Activated CD4-positive, alpha-beta T cell treated with anti-CD3 and anti-CD28 coated beads for 36 hours (primary cell): ENCODE measurements around the gene TSPEAR. TPM values are rescaled to one million over a fixed set of nuclear protein-coding genes. Genes with fewer than 3 reads are reported as not detected.

Source experiments
- ATAC-seq: fragments of 200-7000 bp; cut with Tn5 transposase; one replicate; pipeline ENCODE4 v1.10.0; 2021; ENCODE audit warnings: mild to moderate bottlenecking, moderate library complexity
- CTCF ChIA-PET: fragments of 350-600 bp; sonication (Branson Sonifier 250); formaldehyde crosslinking; loops from one replicate; lab custom pipeline; 2021; ENCODE audit warnings: antibody characterized with exemption; lab: Charles Lee
- POLR2A ChIA-PET: fragments of 350-600 bp; sonication (Branson Sonifier 250); formaldehyde crosslinking; loops from one replicate; lab custom pipeline; 2021; ENCODE audit warnings: antibody characterized with exemption, inconsistent platforms; lab: Charles Lee
- DNase-seq: peaks from one replicate; pipeline ENCODE4 v3.0.0-alpha.2; 2020
- H3K27ac Mint-ChIP-seq: one replicate; pipeline ENCODE4 v1.8.0; 2021; ENCODE audit warnings: mixed read lengths
- H3K27me3 Mint-ChIP-seq: one replicate; pipeline ENCODE4 v1.8.0; 2021; ENCODE audit warnings: mixed read lengths
- H3K36me3 Mint-ChIP-seq: one replicate; pipeline ENCODE4 v1.8.0; 2021; ENCODE audit warnings: low read depth, mixed read lengths
- H3K4me1 Mint-ChIP-seq: one replicate; pipeline ENCODE4 v1.8.0; 2021; ENCODE audit warnings: mixed read lengths
- H3K4me3 Mint-ChIP-seq: one replicate; pipeline ENCODE4 v1.8.0; 2021; ENCODE audit warnings: mild to moderate bottlenecking, moderate library complexity, mixed read lengths
- H3K9me3 Mint-ChIP-seq: one replicate; pipeline ENCODE4 v1.8.0; 2021; ENCODE audit warnings: low read depth, mixed read lengths
- intact Hi-C, 2 experiments: fragments of 100-400 bp; cut with DNase I in 1 of 2; cut with micrococcal nuclease in 1 of 2; formaldehyde crosslinking; loops; one replicate each; pipeline versions ENCODE4 v1.14.2 to v1.15.1; 2022 to 2024; cut with DNase I, micrococcal nuclease
- total RNA-seq, 2 experiments: library from RNA; stranded (reverse); gene quantifications; one replicate each; pipeline ENCODE4 v1.2.3, GENCODE V29; 2021

Gene TSPEAR
- total RNA-seq, 2 experiments from 2014 or later, result not detected

DNA sequence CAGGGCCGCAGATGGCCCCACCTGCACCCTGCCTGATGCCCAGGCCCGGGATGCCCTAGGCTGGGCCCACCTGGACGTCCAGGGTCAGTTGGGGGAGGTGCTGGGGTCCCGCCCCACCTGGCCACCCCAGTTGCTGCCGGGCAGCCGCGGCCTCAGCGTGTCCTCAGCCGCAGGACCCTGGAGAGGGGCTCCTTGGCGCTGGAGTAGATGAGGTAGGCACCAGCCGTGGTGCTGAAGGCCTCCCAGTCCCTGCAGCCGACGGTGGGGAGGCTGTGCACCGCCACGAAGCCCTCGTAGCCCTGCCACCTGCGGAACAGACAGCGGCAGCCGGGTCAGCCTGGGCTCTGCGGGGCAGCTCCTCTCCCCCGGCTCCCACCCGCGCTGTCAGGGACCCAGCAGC is 211.7 kb downstream of the TSPEAR start:
- intact Hi-C loops, result loop anchor here in 1 of 2 experiments (10.0 kb wide), 1 partner anchor 75 kb away; no protein-coding TSS in a partner anchor
- Mint-ChIP-seq H3K4me1 (no peaks in the 10 kb centered on the region), H3K27ac (no peak overlapping the region), H3K4me3 (no peak overlapping the region), H3K9me3 (no peaks in the 10 kb centered on the region), H3K27me3 (no peaks in the 10 kb centered on the region), H3K36me3 (no peaks in the 10 kb centered on the region)
- ChIA-PET POLR2A (no interaction called here), CTCF (no interaction called here)
- DNase-seq (no peak), ATAC-seq (no peak)

DNA sequence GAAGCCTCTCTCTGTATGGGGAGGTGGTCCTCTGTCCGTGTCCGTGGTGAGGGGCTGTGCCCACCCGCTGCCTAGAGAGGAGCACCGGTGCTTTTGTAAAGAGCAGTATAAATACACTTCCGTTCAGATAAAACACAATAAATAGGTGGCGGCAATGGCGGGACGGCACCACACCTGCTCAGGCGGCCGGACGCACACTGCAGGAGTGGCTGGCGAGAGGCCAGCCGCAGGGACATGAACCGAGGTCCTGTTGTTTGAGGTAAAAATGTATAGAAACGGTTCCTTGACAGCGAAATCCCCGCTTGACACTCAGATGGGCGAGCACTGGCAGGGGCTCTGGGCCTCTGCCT is 212.2 kb downstream of the TSPEAR start:
- intact Hi-C loops, result loop anchor here in 1 of 2 experiments (10.0 kb wide), 1 partner anchor 74 kb away; no protein-coding TSS in a partner anchor
- Mint-ChIP-seq H3K36me3 (no peaks in the 10 kb centered on the region), H3K4me1 (no peaks in the 10 kb centered on the region), H3K4me3 (no peak overlapping the region), H3K27ac (no peak overlapping the region), H3K27me3 (no peaks in the 10 kb centered on the region), H3K9me3 (no peaks in the 10 kb centered on the region)
- DNase-seq, result no peak
- POLR2A ChIA-PET, result no interaction called here
- no peak for ATAC-seq
- CTCF ChIA-PET, result interaction anchor here (0.6 kb wide), 1 partner anchor 154 kb away, joined by 3 read pairs; no protein-coding TSS in a partner anchor

- ATAC-seq, result no peak
- H3K4me3 Mint-ChIP-seq, result no peak overlapping the region
- intact Hi-C loops, result loop anchor here in 1 of 2 experiments (10.0 kb wide), 1 partner anchor 74 kb away; no protein-coding TSS in a partner anchor
- no peaks in the 10 kb centered on the region for H3K9me3 Mint-ChIP-seq
- no peaks in the 10 kb centered on the region for H3K4me1 Mint-ChIP-seq
- DNase-seq, result no peak
- CTCF ChIA-PET, result interaction anchor here (0.6 kb wide), 1 partner anchor 154 kb away, joined by 3 read pairs; no protein-coding TSS in a partner anchor
- H3K27ac Mint-ChIP-seq, result no peak overlapping the region
- no peaks in the 10 kb centered on the region for H3K36me3 Mint-ChIP-seq
- no peaks in the 10 kb centered on the region for H3K27me3 Mint-ChIP-seq
- POLR2A ChIA-PET, result no interaction called here
Observed at GRCh38 chr21:44498280-44499210, 212.8 kb downstream of the TSPEAR start.

DNA sequence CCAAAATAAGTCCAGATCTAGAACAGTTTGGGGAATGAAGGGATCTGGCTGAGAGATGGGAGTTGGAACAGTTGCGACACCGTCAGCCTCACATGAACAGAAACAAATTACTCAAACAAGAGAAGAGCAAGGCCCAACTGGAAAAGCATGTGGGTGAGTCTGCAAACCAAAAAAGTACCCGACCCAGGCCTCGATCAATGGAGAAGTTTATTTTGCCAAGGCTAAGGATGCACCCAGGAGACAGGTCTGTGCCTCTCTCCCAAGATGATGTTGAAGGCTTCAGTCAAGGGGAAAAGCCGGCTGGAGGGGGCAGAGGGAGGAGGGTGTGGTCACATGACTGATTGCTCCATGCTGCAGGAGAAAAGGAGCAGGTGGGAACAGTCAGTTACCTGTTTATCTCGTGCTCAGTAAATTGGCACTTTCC is 213.7 kb downstream of the TSPEAR start:
- ChIA-PET CTCF (no interaction called here), POLR2A (no interaction called here)

DNA sequence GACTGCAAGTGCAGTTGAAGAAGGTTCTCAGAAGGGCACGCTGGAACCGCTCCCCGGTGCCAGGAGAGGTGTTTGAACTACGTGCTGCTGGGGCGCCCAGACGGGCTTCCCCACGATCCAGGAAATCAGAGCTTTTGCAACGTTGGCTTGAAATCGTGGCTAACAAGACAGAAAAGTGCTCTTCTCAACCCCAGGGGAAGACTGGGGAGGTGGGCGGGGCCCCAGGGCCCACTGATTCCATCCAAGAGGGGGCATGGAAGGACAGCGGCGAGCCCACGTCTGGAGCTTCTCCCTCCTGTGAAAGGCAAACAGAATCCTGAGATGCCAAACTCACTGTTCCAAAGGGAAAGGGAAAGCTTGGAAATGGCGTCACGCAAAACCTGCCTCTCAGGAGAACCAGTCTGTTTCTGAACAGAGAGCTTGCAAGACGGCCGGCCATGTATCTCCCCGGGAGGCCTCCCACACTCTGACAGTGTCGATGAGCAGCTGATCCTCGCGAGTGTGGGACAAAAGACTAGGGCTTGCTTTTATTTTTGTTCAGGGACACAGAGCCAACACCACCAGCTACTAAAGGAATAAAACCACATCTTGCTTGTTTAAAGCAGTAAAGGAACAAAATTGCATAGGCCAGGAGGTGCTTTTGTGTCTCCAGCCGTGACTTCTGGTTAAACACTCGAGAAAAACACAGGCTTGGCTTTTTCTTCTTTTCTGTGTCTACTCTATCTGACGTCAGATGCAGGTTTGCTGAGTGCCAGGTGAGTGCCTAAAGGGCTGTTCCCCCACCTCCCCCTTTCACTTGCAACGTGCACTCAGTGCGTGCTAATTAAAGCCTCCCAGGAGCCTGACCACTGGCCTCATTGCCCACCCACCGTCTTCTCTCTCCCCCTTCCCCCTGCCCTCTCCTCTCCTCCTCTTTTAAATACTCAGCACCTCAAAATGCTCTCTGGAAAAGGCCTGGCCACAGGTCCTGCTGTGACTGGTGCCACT is 214.5 kb downstream of the TSPEAR start:
- H3K27me3 Mint-ChIP-seq, result peaks cover 4% of the 10 kb centered on the region
- DNase-seq (no peak), ATAC-seq (no peak)
- H3K9me3 Mint-ChIP-seq, result peaks cover 14% of the 10 kb centered on the region
- H3K27ac Mint-ChIP-seq, result no peak overlapping the region
- intact Hi-C loops, result loop anchor here in 1 of 2 experiments (10.0 kb wide), 1 partner anchor 72 kb away; no protein-coding TSS in a partner anchor
- POLR2A ChIA-PET, result no interaction called here
- no peak overlapping the region for H3K4me3 Mint-ChIP-seq
- CTCF ChIA-PET, result interaction anchor here (1.1 to 1.5 kb wide), 2 partner anchors 9 to 383 kb away, joined by 3 to 4 read pairs; no protein-coding TSS in a partner anchor
- H3K36me3 Mint-ChIP-seq, result no peaks in the 10 kb centered on the region
- no peaks in the 10 kb centered on the region for H3K4me1 Mint-ChIP-seq

More for the DNA sequence above, 213.7 kb downstream of the TSPEAR start:
- no peaks in the 10 kb centered on the region for H3K36me3 Mint-ChIP-seq
- H3K4me3 Mint-ChIP-seq, result no peak overlapping the region
- ATAC-seq (no peak), DNase-seq (no peak)
- no peak overlapping the region for H3K27ac Mint-ChIP-seq
- H3K4me1 Mint-ChIP-seq, result no peaks in the 10 kb centered on the region
- intact Hi-C loops, result loop anchor here in 1 of 2 experiments (10.0 kb wide), 1 partner anchor 73 kb away; no protein-coding TSS in a partner anchor
- peaks cover 3% of the 10 kb centered on the region for H3K27me3 Mint-ChIP-seq
- peaks cover 7% of the 10 kb centered on the region for H3K9me3 Mint-ChIP-seq

- ATAC-seq (no peak), DNase-seq (no peak)
- H3K4me1 Mint-ChIP-seq, result no peaks in the 10 kb centered on the region
- peaks cover 14% of the 10 kb centered on the region for H3K9me3 Mint-ChIP-seq
- no peak overlapping the region for H3K27ac Mint-ChIP-seq
- ChIA-PET CTCF (interaction anchor here (0.7 to 1.5 kb wide), 6 partner anchors 8 to 1647 kb away, joined by 3 to 4 read pairs (median 3); no protein-coding TSS in a partner anchor), POLR2A (no interaction called here)
- H3K27me3 Mint-ChIP-seq, result peaks cover 6% of the 10 kb centered on the region
- H3K36me3 Mint-ChIP-seq, result no peaks in the 10 kb centered on the region
- H3K4me3 Mint-ChIP-seq, result no peak overlapping the region
- intact Hi-C loops, result loop anchor here in 1 of 2 experiments (10.0 kb wide), 1 partner anchor 71 kb away; no protein-coding TSS in a partner anchor
Observed at GRCh38 chr21:44495611-44496563, 215.5 kb downstream of the TSPEAR start.

DNA sequence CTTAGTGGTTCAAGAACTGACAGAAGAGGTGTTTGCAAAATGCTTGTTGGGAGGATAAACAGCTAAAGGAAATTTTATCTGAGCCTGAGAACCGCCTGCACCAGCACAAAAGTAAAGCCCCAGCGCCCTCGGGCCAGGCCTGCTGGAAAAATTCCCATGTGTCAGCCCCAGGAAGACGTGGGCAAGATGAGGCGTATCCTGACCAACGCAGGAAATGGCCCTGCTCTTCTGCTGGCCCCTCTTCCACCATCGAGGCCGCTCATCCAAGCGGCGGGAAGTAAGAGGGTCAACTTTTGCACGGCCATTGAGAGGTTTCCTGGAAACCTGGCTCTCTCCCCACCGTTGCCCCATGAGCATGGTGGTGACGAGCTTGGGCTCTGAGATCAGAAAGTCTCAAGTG is 216.4 kb downstream of the TSPEAR start:
- H3K27ac Mint-ChIP-seq, result no peak overlapping the region
- ATAC-seq (no peak), DNase-seq (no peak)
- CTCF ChIA-PET, result interaction anchor here (0.8 to 1.2 kb wide), 2 partner anchors 9 to 831 kb away, joined by 3 read pairs; no protein-coding TSS in a partner anchor
- peaks cover 6% of the 10 kb centered on the region for H3K27me3 Mint-ChIP-seq
- no peaks in the 10 kb centered on the region for H3K4me1 Mint-ChIP-seq
- no peaks in the 10 kb centered on the region for H3K36me3 Mint-ChIP-seq
- H3K9me3 Mint-ChIP-seq, result peaks cover 14% of the 10 kb centered on the region
- intact Hi-C loops, result loop anchor here in 1 of 2 experiments (10.0 kb wide), 1 partner anchor 70 kb away; no protein-coding TSS in a partner anchor
- POLR2A ChIA-PET, result no interaction called here
- H3K4me3 Mint-ChIP-seq, result no peak overlapping the region

DNA sequence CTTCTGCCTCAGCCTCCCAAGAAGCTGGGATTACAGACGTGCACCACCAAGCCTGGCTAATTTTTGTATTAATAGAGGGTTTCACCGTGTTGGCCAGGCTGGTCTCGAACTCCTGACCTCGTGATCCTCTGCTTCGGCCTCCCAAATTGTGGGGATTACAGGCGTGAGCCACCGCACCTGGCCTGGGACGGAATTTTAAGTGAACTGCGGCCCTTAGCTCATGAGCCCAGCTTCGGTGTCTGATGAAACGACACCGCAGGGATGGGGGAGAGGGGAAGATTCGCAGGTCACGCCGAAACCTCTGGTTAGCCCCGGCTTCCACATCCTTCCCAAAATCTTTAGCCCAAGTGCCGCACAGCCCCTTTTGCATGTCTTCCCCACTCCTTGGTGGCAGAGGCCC is 217.0 kb downstream of the TSPEAR start:
- ChIA-PET POLR2A (no interaction called here), CTCF (interaction anchor here (0.6 to 1.0 kb wide), 2 partner anchors 16 to 300 kb away, joined by 4 read pairs; no protein-coding TSS in a partner anchor)
- intact Hi-C loops, result loop anchor here in 1 of 2 experiments (10.0 kb wide), 1 partner anchor 70 kb away; no protein-coding TSS in a partner anchor
- Mint-ChIP-seq H3K4me1 (no peaks in the 10 kb centered on the region), H3K27ac (no peak overlapping the region), H3K27me3 (peaks cover 6% of the 10 kb centered on the region), H3K4me3 (no peak overlapping the region), H3K9me3 (peaks cover 14% of the 10 kb centered on the region), H3K36me3 (no peaks in the 10 kb centered on the region)
- ATAC-seq (no peak), DNase-seq (no peak)

DNA sequence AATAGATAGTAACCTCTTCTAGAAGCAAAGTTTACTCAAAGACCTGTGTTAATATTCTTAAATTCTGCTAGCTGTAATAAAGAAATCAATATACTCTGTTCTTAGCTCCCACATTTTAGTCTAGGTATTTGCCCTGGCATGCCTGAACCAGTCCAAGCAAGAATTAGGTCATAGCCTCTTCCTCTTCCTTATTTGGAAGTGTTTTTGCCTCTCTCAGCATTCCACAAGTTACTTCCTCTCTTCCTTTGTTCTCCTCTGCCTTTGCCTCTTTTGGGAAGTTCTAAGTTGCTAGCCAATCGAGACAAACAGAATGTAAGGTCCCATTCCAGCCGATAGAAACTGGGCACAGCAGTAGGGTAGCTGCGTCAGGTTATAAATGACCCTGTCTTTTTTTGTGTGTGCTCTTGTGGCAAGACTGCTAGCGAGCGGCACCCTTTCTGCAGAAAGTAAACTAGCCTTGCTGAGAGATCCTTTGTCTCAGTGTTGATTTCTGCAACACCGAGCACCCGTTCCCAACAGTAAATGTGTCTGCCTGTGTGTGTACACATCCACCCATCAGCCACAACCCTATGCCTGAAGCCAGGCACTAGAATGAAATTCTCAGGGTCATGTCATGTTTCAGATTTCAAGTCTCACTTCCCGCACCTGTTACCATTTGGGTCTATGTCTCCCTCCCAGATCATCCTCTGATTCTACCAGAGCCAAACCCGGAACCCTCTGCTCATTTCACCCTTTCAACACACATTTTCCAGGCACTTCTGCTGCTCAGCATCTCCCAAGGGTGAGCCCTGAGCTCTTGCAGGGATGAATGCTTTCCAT is 218.6 kb downstream of the TSPEAR start:
- H3K27me3 Mint-ChIP-seq, result peaks cover 6% of the 10 kb centered on the region
- no peaks in the 10 kb centered on the region for H3K36me3 Mint-ChIP-seq
- no peak overlapping the region for H3K4me3 Mint-ChIP-seq
- intact Hi-C loops, result loop anchor here in 1 of 2 experiments (10.0 kb wide), 1 partner anchor 68 kb away; no protein-coding TSS in a partner anchor
- POLR2A ChIA-PET, result interaction anchor here (0.7 kb wide), 1 partner anchor 300 kb away, joined by 3 read pairs; no protein-coding TSS in a partner anchor
- DNase-seq (no peak), ATAC-seq (no peak)
- no peaks in the 10 kb centered on the region for H3K4me1 Mint-ChIP-seq
- no peak overlapping the region for H3K27ac Mint-ChIP-seq
- CTCF ChIA-PET, result interaction anchor here (0.6 kb wide), 1 partner anchor 21 kb away, joined by 3 read pairs; no protein-coding TSS in a partner anchor
- H3K9me3 Mint-ChIP-seq, result peaks cover 14% of the 10 kb centered on the region
